Trophoblast cell (in vitro differentiated cells and primary cell): ENCODE measurements around the gene GRB10.

Source experiments
- DNase-seq, 2 donors: peaks; one replicate each; pipeline ENCODE4 v3.0.0-alpha.2; 2016
- H2AFZ ChIP-seq: 2 replicates; pipeline ENCODE4 v1.6.1; 2013; ENCODE audit warnings: low read length, moderate library complexity, mild to moderate bottlenecking; ENCODE audit not compliant: insufficient read depth, poor library complexity
- H2AK5ac ChIP-seq: 2 replicates; pipeline ENCODE4 v1.6.1; 2013; ENCODE audit warnings: mild to moderate bottlenecking, low read length
- H2BK120ac ChIP-seq: 2 replicates; pipeline ENCODE4 v1.6.1; 2013; ENCODE audit warnings: low read length, mild to moderate bottlenecking, moderate library complexity; ENCODE audit not compliant: insufficient read depth, poor library complexity
- H2BK12ac ChIP-seq: 2 replicates; pipeline ENCODE4 v1.6.1; 2013; ENCODE audit warnings: mild to moderate bottlenecking, low read length, moderate library complexity
- H2BK5ac ChIP-seq: 2 replicates; pipeline ENCODE4 v1.6.1; 2013; ENCODE audit warnings: low read length, low read depth, moderate library complexity, mild to moderate bottlenecking; ENCODE audit not compliant: poor library complexity
- H3K14ac ChIP-seq: 2 replicates; pipeline ENCODE4 v1.6.1; 2013; ENCODE audit warnings: mild to moderate bottlenecking, low read length
- H3K18ac ChIP-seq: 2 replicates; pipeline ENCODE4 v1.6.1; 2013; ENCODE audit warnings: mild to moderate bottlenecking, low read length
- H3K23ac ChIP-seq: 2 replicates; pipeline ENCODE4 v1.6.1; 2013; ENCODE audit warnings: low read length
- H3K27ac ChIP-seq: 2 replicates; pipeline ENCODE4 v1.5.1; 2013; ENCODE audit warnings: low read depth, mild to moderate bottlenecking, inconsistent platforms, low read length, moderate library complexity
- H3K27me3 ChIP-seq: 2 replicates; pipeline ENCODE4 v1.6.1; 2013; ENCODE audit warnings: inconsistent platforms, mild to moderate bottlenecking, low read length, moderate library complexity; ENCODE audit not compliant: insufficient read depth
- H3K36me3 ChIP-seq, 2 experiments: 1 replicate in 1 of 2; 2 replicates in 1 of 2; pipeline ENCODE4 v1.6.1; 2013; ENCODE audit warnings: low read length in 2 of 2, mild to moderate bottlenecking in 2 of 2, moderate library complexity in 1 of 2; ENCODE audit not compliant: insufficient read depth in 2 of 2, control insufficient read depth in 1 of 2
- H3K4ac ChIP-seq: 2 replicates; pipeline ENCODE4 v1.6.1; 2013; ENCODE audit warnings: low read depth, mild to moderate bottlenecking, low read length, moderate library complexity
- H3K4me1 ChIP-seq, 2 experiments: 1 replicate in 1 of 2; 2 replicates in 1 of 2; pipeline ENCODE4 v1.6.1; 2013; ENCODE audit warnings: low read length in 2 of 2, mild to moderate bottlenecking in 2 of 2, moderate library complexity in 1 of 2; ENCODE audit not compliant: insufficient read depth in 2 of 2, control insufficient read depth in 1 of 2
- H3K4me2 ChIP-seq: 2 replicates; pipeline ENCODE4 v1.6.1; 2013; ENCODE audit warnings: inconsistent platforms, mild to moderate bottlenecking, low read length, moderate library complexity
- H3K4me3 ChIP-seq: 2 replicates; pipeline ENCODE4 v1.5.1; 2013; ENCODE audit warnings: mild to moderate bottlenecking, low read depth, low read length, inconsistent platforms
- H3K79me1 ChIP-seq: one replicate; pipeline ENCODE4 v1.6.1; 2013; ENCODE audit warnings: low read length
- H3K79me2 ChIP-seq: 2 replicates; pipeline ENCODE4 v1.6.1; 2013; ENCODE audit warnings: low read length, mild to moderate bottlenecking; ENCODE audit not compliant: control insufficient read depth, insufficient read depth, poor library complexity
- H3K9ac ChIP-seq: 2 replicates; pipeline ENCODE4 v1.6.1; 2013; ENCODE audit warnings: mild to moderate bottlenecking, low read length
- H3K9me3 ChIP-seq: 2 replicates; pipeline ENCODE4 v1.6.1; 2013; ENCODE audit warnings: low read depth, mild to moderate bottlenecking, control low read depth, inconsistent platforms, low read length; ENCODE audit not compliant: insufficient read depth
- H4K12ac ChIP-seq: 2 replicates; pipeline ENCODE4 v1.6.1; 2013; ENCODE audit warnings: low read depth, mild to moderate bottlenecking, low read length, moderate library complexity
- H4K8ac ChIP-seq: 2 replicates; pipeline ENCODE4 v1.6.1; 2013; ENCODE audit warnings: low read depth, mild to moderate bottlenecking, low read length, moderate library complexity
- H4K91ac ChIP-seq: one replicate; pipeline ENCODE4 v1.6.1; 2013; ENCODE audit warnings: low read depth, mild to moderate bottlenecking, low read length, moderate library complexity
- WGBS: extraction: QIAGEN DNeasy Blood & Tissue Kit; methylation state at CpG from one replicate; pipeline ENCODE4 v1.1.7; 2013; ENCODE audit warnings: missing lambda C conversion rate; ENCODE audit not compliant: insufficient read length, insufficient coverage; ENCODE audit errors: extremely low coverage; 5-methylcytosine and 5-hydroxymethylcytosine counted together

The GRB10 gene

DNA sequence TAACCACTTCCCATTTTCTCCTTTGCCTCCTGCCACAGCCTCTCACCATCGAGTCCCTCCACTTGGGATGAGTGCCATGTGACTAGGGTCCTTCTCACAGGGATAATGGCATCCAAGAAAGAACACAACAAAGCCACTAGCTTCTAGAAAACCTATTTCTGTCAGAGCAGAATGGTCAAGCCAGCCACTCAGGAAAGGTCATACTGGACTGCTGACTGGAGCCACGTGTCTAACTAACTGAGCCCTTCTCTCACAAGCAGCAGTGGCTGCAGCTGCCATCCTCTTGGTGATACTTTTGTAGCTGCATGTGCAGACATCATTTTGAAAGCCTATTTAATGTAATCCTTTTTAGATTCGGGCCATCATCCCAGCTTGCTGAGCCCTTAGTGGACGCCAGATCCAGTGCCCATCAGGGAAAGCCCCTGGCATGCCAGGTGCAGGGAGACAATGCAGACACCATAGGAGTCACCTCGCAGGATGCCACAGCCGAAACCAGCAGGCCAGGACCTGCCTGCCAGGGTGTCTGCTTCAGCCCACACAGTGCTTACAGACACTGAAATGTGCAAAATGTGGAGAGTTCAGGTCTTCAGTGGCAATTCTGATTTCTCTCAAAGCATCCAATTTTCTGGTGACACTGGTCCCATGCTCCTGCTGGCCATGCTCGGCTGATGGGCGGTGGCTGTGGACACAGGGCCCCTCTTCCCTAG lies 119.1 kb downstream of the GRB10 start:
- Histone ChIP-seq H3K4ac (no peak overlapping the region), H4K91ac (no peak overlapping the region), H3K36me3 (peaks cover 13 to 15% of the 10 kb centered on the region in 2 experiments), H2AK5ac (no peak overlapping the region), H2AFZ (no peak overlapping the region), H3K14ac (no peak overlapping the region), H3K23ac (no peak overlapping the region), H3K9me3 (peaks cover 2% of the 10 kb centered on the region), H4K12ac (no peak overlapping the region), H3K9ac (no peak overlapping the region), H3K27me3 (no peaks in the 10 kb centered on the region), H4K8ac (no peak overlapping the region), H2BK120ac (no peak overlapping the region), H3K79me1 (no peaks in the 10 kb centered on the region), H3K18ac (no peak overlapping the region), H3K79me2 (no peaks in the 10 kb centered on the region), H2BK12ac (no peak overlapping the region), H3K4me1 (peaks cover 5 to 9% of the 10 kb centered on the region in 2 experiments), H3K4me3 (no peak overlapping the region), H2BK5ac (no peak overlapping the region), H3K4me2 (no peak overlapping the region), H3K27ac (no peak overlapping the region)
- DNase-seq: no peak
- WGBS: no CpG with 5 or more reads among the region's 8 CpGs

GRCh38 chr7:50662996-50663395 lies 119.7 kb downstream of the GRB10 start:
- no peak overlapping the region for H3K4me2 ChIP-seq
- H3K79me1 ChIP-seq: no peaks in the 10 kb centered on the region
- no peaks in the 10 kb centered on the region for H3K27me3 ChIP-seq
- no peak for DNase-seq
- no peak overlapping the region for H3K4ac ChIP-seq
- no peaks in the 10 kb centered on the region for H3K79me2 ChIP-seq
- H3K14ac ChIP-seq: no peak overlapping the region
- H4K12ac ChIP-seq: no peak overlapping the region
- no peak overlapping the region for H2AFZ ChIP-seq
- peaks cover 2% of the 10 kb centered on the region for H3K9me3 ChIP-seq
- WGBS: no CpG with 5 or more reads among the region's 2 CpGs
- no peak overlapping the region for H3K18ac ChIP-seq
- no peak overlapping the region for H3K27ac ChIP-seq
- no peak overlapping the region for H2BK5ac ChIP-seq
- H3K4me3 ChIP-seq: no peak overlapping the region
- peaks cover 13 to 15% of the 10 kb centered on the region in 2 experiments for H3K36me3 ChIP-seq
- H3K9ac ChIP-seq: no peak overlapping the region
- no peak overlapping the region for H2AK5ac ChIP-seq
- H3K4me1 ChIP-seq: peaks cover 5 to 9% of the 10 kb centered on the region in 2 experiments
- H2BK12ac ChIP-seq: no peak overlapping the region
- H4K8ac ChIP-seq: no peak overlapping the region
- no peak overlapping the region for H4K91ac ChIP-seq
- no peak overlapping the region for H3K23ac ChIP-seq
- no peak overlapping the region for H2BK120ac ChIP-seq

DNA sequence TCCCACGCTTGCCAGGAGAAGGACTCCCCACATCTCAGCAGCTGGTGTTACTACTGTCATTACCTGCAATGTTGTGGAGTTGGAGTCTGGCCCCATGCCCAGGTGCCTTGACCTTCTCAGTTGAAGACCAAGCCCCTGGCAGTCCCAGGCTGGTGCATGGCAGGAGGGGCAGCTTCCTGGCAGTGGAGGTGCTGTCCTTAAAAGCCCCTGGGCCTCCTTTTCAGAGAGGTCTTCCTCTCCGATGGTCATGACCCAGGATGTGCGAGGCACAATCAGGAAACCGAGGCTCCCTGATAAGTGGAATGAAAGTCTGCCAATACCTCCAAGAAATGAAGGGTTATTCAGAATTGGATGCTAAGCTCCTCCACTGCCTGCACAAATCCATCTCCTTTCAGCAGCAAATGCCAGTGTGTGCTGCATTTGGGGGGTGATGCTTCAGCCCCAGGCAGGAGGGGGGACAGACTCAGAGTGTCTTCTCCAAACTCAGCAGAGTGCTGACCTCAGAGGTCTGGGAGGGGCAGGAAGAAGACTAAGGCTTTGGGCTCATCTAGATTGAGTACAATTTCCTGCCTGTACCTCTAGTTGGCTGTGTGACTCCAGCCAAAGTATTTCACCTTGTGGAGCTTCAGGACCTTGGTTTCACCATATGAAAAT lies 120.5 kb downstream of the GRB10 start:
- Histone ChIP-seq H2BK5ac (no peak overlapping the region), H3K79me1 (no peaks in the 10 kb centered on the region), H2AFZ (no peak overlapping the region), H3K27ac (no peak overlapping the region), H3K4me2 (no peak overlapping the region), H2AK5ac (no peak overlapping the region), H3K4me1 (peaks cover 5 to 9% of the 10 kb centered on the region in 2 experiments), H4K91ac (no peak overlapping the region), H3K36me3 (peaks cover 13 to 15% of the 10 kb centered on the region in 2 experiments), H3K9me3 (peaks cover 2% of the 10 kb centered on the region), H3K4ac (no peak overlapping the region), H3K27me3 (no peaks in the 10 kb centered on the region), H2BK12ac (no peak overlapping the region), H3K14ac (no peak overlapping the region), H3K23ac (no peak overlapping the region), H3K18ac (no peak overlapping the region), H4K8ac (no peak overlapping the region), H3K4me3 (no peak overlapping the region), H2BK120ac (no peak overlapping the region), H3K9ac (no peak overlapping the region), H3K79me2 (no peaks in the 10 kb centered on the region), H4K12ac (no peak overlapping the region)
- WGBS: no CpG with 5 or more reads among the region's 4 CpGs
- no peak for DNase-seq

DNA sequence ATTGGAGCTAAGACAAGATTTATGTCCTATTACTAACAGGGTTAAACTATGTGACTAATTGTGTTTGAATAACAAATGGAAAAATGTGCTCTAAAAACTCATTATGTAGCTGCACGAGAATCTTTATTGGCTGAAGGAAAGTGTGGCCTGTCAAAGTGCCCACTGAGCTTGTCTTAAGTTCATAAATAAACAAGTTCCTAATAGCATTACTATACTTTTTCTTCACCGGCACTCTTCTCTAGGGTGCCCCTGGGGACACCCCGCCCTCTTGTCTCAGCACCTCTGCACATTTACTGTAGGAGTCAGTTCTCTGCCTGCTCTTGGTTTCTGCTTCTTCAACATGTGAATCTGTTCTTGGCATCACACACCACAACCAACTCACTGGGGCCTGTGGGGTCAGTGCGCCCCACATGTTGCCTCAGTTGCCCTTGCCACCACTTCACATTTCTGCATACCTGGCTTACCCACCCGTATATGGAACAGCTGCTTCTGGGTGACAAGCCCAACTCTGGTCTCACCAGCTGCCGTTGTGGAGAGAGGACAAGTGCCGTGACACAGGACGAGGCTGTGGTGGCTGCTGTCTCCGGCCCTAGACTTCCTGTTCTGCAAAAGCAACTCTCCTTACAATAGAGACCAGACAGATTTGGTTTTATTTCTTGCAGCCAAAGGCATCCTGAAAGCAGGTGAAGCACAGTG lies 121.2 kb downstream of the GRB10 start:
- no peak overlapping the region for H4K91ac ChIP-seq
- H4K8ac ChIP-seq: no peak overlapping the region
- H2AFZ ChIP-seq: no peak overlapping the region
- H3K27ac ChIP-seq: no peak overlapping the region
- no peak overlapping the region for H2AK5ac ChIP-seq
- H3K27me3 ChIP-seq: no peaks in the 10 kb centered on the region
- H3K4me1 ChIP-seq: peaks cover 5 to 9% of the 10 kb centered on the region in 2 experiments
- no peak overlapping the region for H3K18ac ChIP-seq
- H2BK12ac ChIP-seq: no peak overlapping the region
- H3K14ac ChIP-seq: no peak overlapping the region
- H3K79me2 ChIP-seq: no peaks in the 10 kb centered on the region
- peaks cover 2% of the 10 kb centered on the region for H3K9me3 ChIP-seq
- H3K4me2 ChIP-seq: no peak overlapping the region
- no peak for DNase-seq
- H4K12ac ChIP-seq: no peak overlapping the region
- no peak overlapping the region for H2BK120ac ChIP-seq
- no peaks in the 10 kb centered on the region for H3K79me1 ChIP-seq
- WGBS: no CpG with 5 or more reads among the region's 9 CpGs
- H3K36me3 ChIP-seq: peaks cover 13 to 15% of the 10 kb centered on the region in 2 experiments
- H3K4me3 ChIP-seq: no peak overlapping the region
- H3K9ac ChIP-seq: no peak overlapping the region
- no peak overlapping the region for H2BK5ac ChIP-seq
- H3K23ac ChIP-seq: no peak overlapping the region
- no peak overlapping the region for H3K4ac ChIP-seq
